HPDE6-E6E7 (cell line): Measurements from ENCODE around the gene EFNA5.
A peak's percentile ranks its signal among the peaks of the same experiment; 100 is the strongest.

Experiments used
- DNase-seq: peaks from one replicate; pipeline ENCODE4 v3.0.0; 2011; ENCODE audit warnings: missing footprints; ENCODE audit errors: extremely low spot score

Gene EFNA5

DNA sequence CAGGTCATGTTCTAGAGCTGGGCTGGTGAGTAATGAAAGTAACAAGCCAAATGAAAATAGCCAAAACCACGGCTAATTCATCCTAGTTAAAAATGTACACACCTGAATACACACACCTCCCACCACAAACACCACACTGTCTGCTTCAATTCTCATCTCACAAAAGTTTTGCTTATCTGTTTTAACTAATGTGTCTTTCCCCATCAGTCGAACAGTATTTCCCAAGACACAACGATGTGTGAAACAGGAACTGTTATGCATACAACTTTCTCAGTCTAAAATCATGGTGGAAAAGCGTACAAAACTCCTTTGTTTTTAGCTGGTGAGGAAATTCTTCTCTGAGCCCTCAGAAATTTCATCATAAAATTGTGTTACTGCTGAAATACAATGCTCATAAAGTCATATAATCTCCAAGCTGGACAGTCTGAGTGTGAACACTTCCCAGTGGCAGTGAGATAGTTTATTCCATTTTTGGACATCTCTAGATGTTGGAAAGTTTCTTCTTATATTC, 242.4 kb downstream of the EFNA5 start:
- DNase-seq: no peak

GRCh38 chr5:107426872-107427271, 243.9 kb downstream of the EFNA5 start:
- no peak for DNase-seq

GRCh38 chr5:107426209-107426608, 244.5 kb downstream of the EFNA5 start:
- no peak for DNase-seq

DNA sequence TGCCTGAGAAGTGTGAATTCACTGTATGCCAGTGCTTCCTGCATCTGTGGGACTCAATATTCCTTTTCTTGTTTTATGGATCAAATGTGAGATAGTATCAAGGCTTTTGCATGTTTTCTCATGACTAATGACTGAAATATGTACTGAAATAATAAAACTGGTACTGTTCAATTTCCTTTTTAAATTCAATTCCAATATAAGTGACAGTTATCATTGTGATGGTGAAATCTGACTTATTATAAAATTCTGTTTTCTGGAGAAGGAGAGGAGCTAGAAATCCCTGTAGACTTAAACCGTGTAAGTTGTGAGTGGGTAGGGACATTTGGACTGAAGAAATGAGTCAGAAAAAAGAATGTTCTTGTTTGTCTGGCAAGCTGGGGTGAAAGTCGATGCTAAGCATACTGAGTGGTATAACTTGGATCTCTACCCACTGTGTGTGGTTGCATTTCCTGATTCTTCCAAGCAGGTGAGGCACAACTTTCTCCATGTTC, 245.2 kb downstream of the EFNA5 start:
- peak; percentile 13 for DNase-seq

DNA sequence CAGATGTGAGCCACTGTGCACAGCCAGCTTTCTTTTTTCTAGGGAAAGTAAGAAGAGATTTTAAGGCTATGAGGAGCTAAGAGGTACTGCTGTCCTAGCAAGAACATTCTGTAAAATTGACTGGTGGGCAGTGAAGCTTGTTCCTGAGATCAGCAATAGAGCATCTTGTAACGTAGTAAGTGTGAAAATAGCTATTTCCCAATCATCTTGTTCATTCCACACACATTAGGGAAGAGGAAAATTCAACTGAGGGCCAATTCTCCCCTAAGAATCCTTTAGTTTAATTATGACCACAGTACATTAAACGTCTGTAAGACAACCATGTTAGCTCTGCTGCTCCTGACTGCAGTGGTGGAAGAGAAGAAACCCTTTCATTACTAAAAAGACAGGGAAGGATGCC, 246.2 kb downstream of the EFNA5 start:
- no peak for DNase-seq

- DNase-seq: no peak
These were observed 248.2 kb downstream of the EFNA5 start for GRCh38 chr5:107422494-107422893.

GRCh38 chr5:107419498-107419897, 251.2 kb downstream of the EFNA5 start:
- no peak for DNase-seq

DNA sequence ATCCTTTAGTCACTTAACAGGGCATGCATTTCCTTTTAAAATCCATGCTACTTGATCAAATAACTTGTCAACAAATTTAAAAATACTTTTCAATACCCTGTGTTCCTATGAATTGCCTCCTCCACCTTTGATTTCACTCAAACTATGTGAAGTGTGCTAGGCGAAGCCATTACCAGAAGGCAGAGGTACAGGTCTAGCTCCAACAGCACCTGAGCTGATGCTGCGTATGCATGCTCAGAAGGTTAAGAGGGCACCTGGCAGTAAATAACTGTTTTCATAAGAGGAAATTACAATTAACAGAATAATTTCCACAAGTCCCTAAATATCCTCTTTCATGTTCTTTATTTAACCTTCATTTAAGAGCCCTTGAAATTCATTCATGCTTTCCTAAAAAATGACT, 251.8 kb downstream of the EFNA5 start:
- no peak for DNase-seq

- no peak for DNase-seq
These were observed 252.7 kb downstream of the EFNA5 start for GRCh38 chr5:107418071-107418470.

DNA sequence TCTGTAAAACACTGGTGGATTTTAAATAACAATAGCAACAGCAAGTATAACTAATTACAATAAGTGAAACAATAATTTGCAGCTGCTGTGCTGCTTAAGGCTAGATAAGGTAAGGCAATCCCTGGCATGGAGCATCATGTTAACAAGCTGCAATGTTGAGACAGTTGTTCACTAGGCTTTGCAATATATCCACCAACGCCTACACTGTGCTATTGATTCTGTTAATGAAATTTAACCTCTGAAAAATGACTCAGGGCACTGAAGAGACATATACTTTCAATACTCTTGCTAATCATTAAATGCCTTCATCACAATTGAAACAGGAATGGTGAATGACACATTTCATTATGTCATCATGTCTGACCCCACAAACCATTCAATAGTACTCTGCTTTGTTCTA, 255.0 kb downstream of the EFNA5 start:
- no peak for DNase-seq

DNA sequence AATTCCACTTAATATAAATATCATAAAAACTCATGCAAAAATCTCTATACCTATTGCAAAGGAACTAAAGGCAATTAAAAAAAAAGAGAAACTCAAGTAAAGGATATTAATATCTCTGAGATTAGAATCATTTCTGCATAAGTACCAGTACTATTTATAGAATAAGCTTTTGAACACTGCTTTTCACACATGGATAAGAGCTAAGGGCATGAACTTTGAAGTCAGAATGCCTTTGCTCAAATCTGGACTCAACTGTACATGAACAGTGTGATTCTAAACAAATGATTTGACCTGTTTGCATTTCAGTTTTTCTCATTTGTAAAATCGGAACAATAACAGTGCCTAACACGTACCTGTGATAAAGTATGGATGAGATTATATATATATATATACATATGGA, 255.9 kb downstream of the EFNA5 start:
- DNase-seq: no peak

- DNase-seq: no peak
These were observed 257.0 kb downstream of the EFNA5 start for GRCh38 chr5:107413754-107414153.

GRCh38 chr5:107408564-107408963, 262.2 kb downstream of the EFNA5 start:
- DNase-seq: no peak

DNA sequence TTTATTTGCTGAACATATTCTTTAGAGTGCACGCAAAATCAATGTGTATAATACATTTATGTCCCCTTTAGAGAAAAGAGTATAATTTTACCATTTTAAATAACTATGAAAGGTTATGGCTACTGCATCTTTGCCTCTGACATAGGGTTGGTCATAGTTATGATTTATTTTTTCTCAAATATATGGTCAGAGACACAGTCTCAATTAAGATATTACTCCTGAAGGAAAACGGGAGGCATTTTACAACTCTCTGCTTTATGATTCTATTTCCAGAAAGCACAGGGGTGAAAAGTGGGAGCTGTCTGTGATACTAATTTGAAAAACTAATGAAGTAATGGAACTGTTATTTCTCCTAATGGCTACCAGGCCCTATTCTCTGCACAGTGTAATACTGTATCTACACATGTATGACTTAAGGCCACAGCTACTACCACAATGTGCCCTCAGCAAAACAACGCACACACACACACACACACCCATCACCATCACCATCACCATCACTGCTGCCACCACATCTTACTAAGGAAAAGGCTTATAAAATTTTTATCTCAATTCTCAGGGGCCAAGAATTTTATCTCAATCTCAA, 262.9 kb downstream of the EFNA5 start:
- no peak for DNase-seq

DNA sequence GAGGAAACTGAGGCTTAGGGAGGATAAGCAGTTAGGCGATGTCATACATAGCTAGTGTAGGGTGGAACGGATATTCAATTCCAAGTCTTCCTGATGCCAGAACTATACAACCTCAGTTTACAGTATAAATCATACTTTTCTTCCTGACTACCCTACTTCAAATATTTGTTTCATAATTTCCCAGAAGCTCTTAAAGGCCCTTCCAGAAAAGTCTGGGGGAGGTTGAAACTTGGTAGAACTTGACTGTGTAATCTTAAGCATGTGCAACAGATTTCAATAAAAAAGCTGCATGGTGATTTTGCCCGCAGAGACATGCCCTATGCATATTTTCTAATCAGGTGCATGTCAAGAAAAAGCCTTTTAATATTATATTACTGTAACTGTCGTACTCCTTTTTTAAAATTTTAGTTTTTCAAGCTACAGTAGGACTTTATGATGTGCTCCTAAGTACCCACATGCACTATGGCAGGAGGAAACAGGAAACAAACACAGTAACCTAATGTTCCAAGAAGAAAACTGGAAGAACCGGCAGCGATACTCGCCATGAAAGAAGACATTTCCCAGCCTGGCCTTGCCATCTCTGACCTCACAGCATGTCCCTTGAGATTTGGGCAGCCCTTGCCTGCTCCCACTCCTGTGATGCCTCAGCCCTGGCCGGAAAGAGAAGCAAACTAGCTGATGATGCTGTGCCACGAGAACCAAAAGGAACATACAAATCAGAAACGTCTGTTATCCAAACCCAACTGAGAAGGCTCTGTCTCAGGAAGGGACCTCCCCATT, 266.0 kb downstream of the EFNA5 start:
- no peak for DNase-seq

- DNase-seq: no peak
These were observed 267.3 kb downstream of the EFNA5 start for GRCh38 chr5:107403228-107403953.

- DNase-seq: no peak
These were observed 268.1 kb downstream of the EFNA5 start for GRCh38 chr5:107402434-107403227.

- DNase-seq: no peak
These were observed 269.1 kb downstream of the EFNA5 start for GRCh38 chr5:107401470-107402122.

DNA sequence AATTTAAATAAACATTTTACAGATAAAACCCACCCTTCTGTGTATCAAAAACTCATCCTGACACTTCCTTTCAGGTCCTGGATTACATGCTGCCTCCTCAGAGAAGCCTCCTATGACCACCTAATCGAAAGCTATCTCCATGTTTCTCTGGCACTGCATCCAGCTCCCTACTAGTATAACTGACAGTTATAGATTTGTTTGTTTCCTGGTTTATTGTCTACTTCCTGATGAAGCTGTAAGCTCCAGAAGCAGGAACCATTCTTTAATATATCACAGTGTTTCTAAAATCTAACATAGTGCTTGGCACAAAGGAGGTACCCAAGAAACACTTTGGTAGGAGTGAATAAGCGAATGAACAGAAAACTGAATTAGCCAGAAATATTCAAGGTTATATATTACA, 270.4 kb downstream of the EFNA5 start:
- no peak for DNase-seq

GRCh38 chr5:107398703-107399102, 272.0 kb downstream of the EFNA5 start:
- DNase-seq: no peak

GRCh38 chr5:107396351-107396690, 274.4 kb downstream of the EFNA5 start:
- no peak for DNase-seq
